CD4-positive, alpha-beta T cell (primary cell): ENCODE measurements around the gene SPDL1. TPM values are rescaled to one million over a fixed set of nuclear protein-coding genes. Genes with fewer than 3 reads are reported as not detected.

Experiments
- ATAC-seq: fragments of 200-7000 bp; cut with Tn5 transposase; one replicate; pipeline ENCODE4 v1.10.0; 2022; ENCODE audit warnings: mild to moderate bottlenecking; ENCODE audit not compliant: poor library complexity
- CTCF ChIA-PET: fragments of 350-600 bp; sonication (Branson Sonifier 250); formaldehyde crosslinking; loops from one replicate; lab custom pipeline; 2021; ENCODE audit warnings: antibody characterized with exemption, inconsistent platforms; lab: Charles Lee
- POLR2A ChIA-PET: fragments of 350-600 bp; sonication (Branson Sonifier 250); formaldehyde crosslinking; loops from one replicate; lab custom pipeline; 2021; ENCODE audit warnings: antibody characterized with exemption, inconsistent platforms; lab: Charles Lee
- DNase-seq, 14 experiments: peaks; one replicate each; pipeline ENCODE4 v3.0.0-alpha.2; 2013 to 2020; ENCODE audit warnings: mixed read lengths in 2 of 14
- H3K27ac ChIP-seq, 2 donors: one replicate each; pipeline versions ENCODE4 v1.5.1 to v1.7.0; 2013; ENCODE audit warnings: low read length in 2 of 2, low read depth in 1 of 2, mild to moderate bottlenecking in 1 of 2
- H3K27me3 ChIP-seq, 2 experiments: 1 replicate in 1 of 2; 2 replicates in 1 of 2; pipeline versions ENCODE4 v1.6.1 to v1.7.0; 2013; ENCODE audit warnings: low read length in 2 of 2, control low read depth in 1 of 2, mild to moderate bottlenecking in 1 of 2, moderate library complexity in 1 of 2; ENCODE audit not compliant: insufficient read depth in 2 of 2, control insufficient read depth in 1 of 2
- H3K36me3 ChIP-seq: one replicate; pipeline ENCODE4 v1.6.1; 2013; ENCODE audit warnings: low read length, control low read depth; ENCODE audit not compliant: insufficient read depth
- H3K4me1 ChIP-seq: one replicate; pipeline ENCODE4 v1.6.1; 2013; ENCODE audit warnings: low read length, control low read depth; ENCODE audit not compliant: insufficient read depth
- H3K4me3 ChIP-seq: one replicate; pipeline ENCODE4 v1.5.1; 2013; ENCODE audit warnings: mild to moderate bottlenecking, low read length, moderate library complexity
- H3K9me3 ChIP-seq, 2 experiments: 1 replicate in 1 of 2; 2 replicates in 1 of 2; pipeline versions ENCODE4 v1.6.1 to v1.7.0; 2013; ENCODE audit warnings: low read length in 2 of 2, mild to moderate bottlenecking in 2 of 2, control low read depth in 1 of 2, moderate library complexity in 1 of 2; ENCODE audit not compliant: control insufficient read depth in 1 of 2, insufficient read depth in 1 of 2
- H3K27ac Mint-ChIP-seq: one replicate; pipeline ENCODE4 v1.8.0; 2020; ENCODE audit warnings: mixed read lengths
- H3K27me3 Mint-ChIP-seq: one replicate; pipeline ENCODE4 v1.8.0; 2021; ENCODE audit warnings: mixed read lengths
- H3K36me3 Mint-ChIP-seq: one replicate; pipeline ENCODE4 v1.8.0; 2021; ENCODE audit warnings: low read depth, mixed read lengths
- H3K4me1 Mint-ChIP-seq: one replicate; pipeline ENCODE4 v1.8.0; 2021; ENCODE audit warnings: low read depth, mixed read lengths
- H3K4me3 Mint-ChIP-seq: one replicate; pipeline ENCODE4 v1.8.0; 2020; ENCODE audit warnings: mild to moderate bottlenecking, mixed read lengths
- H3K9me3 Mint-ChIP-seq: one replicate; pipeline ENCODE4 v1.8.0; 2020; ENCODE audit warnings: mixed read lengths
- CTCF ChIP-seq: fragments of 200-600 bp; IDR thresholded peaks from one replicate; pipeline ENCODE4 v1.8.0; 2022; ENCODE audit warnings: antibody characterized with exemption, mild to moderate bottlenecking
- intact Hi-C, 2 experiments: fragments of 100-400 bp; cut with DNase I in 1 of 2; cut with micrococcal nuclease in 1 of 2; formaldehyde crosslinking; loops; one replicate each; pipeline versions ENCODE4 v1.15.1 to v1.9.0; 2023 to 2025; cut with DNase I, micrococcal nuclease
- polyA plus RNA-seq, 2 donors: library from polyadenylated mRNA; unstranded; fragments of 120-200 nt; gene quantifications; one replicate each; pipeline ENCODE4 v1.2.1, GENCODE V29; 2013
- total RNA-seq, 174 experiments: library from RNA in 2 of 174; stranded (reverse) in 2 of 174; gene quantifications; one replicate each; pipeline ENCODE4 v1.2.3 and lab custom pipeline; 2021 to 2026

The SPDL1 gene
- total RNA-seq (1 to 10 TPM; 4.3 to 5.6 TPM), total RNA-seq (lab: John Stamatoyannopoulos, UW) (5.1 to 78.5 (median 13.8) reads per million in 172 experiments)
- polyA plus RNA-seq (2013, experiment 1 of 2), result 10.1 TPM
- polyA plus RNA-seq (2013, experiment 2 of 2), result 11.2 TPM

- ATAC-seq, result peak; percentile 96
- Histone ChIP-seq H3K27me3 (no peaks in the 10 kb centered on the region), H3K9me3 (no peaks in the 10 kb centered on the region), H3K36me3 (no peaks in the 10 kb centered on the region), H3K4me1 (peaks cover 6% of the 10 kb centered on the region), H3K4me3 (peak within 1 kb of the TSS; percentile 76), H3K27ac (peak within 1 kb of the TSS; percentile 43 to 65)
- Mint-ChIP-seq H3K27me3 (no peaks in the 10 kb centered on the region), H3K4me3 (peak within 1 kb of the TSS; percentile 100), H3K9me3 (no peaks in the 10 kb centered on the region), H3K27ac (peak within 1 kb of the TSS; percentile 88), H3K4me1 (peaks cover 47% of the 10 kb centered on the region), H3K36me3 (peaks cover 13% of the 10 kb centered on the region)
- intact Hi-C loops, result loop anchor here (1.0 to 10.0 kb wide), 7 partner anchors 54 to 1316 kb away; partner anchors contain the start of genes DOCK2 (in 1 of the 2), PANK3 (in 1 of the 2) and RARS1 (in 1 of the 2)
- CTCF ChIA-PET, result interaction anchor here (0.7 kb wide), 1 partner anchor 342 kb away, joined by 3 read pairs; no protein-coding TSS in a partner anchor
- no peak for TF ChIP-seq CTCF
- POLR2A ChIA-PET, result interaction anchor here (0.7 to 1.8 kb wide), 5 partner anchors 8 to 1291 kb away, joined by 3 to 36 read pairs (median 3); partner anchors contain the start of genes DOCK2 and PANK3
- peak; percentile 89 to 98 (median 91) for DNase-seq
Observed at GRCh38 chr5:169583424-169584220, at the start of gene SPDL1. Gene SPDL1, plus strand, starts transcription at chr5:169583773. Its CDS starts 4,644 bp downstream, at chr5:169588417.

GRCh38 chr5:169534311-169534880, 49.2 kb upstream of the SPDL1 start:
- CTCF ChIA-PET, result no interaction called here
- no peak overlapping the region for H3K4me3 ChIP-seq
- DNase-seq, result no peak
- no peaks in the 10 kb centered on the region for H3K4me1 ChIP-seq
- Mint-ChIP-seq H3K27ac (no peak overlapping the region), H3K27me3 (peaks cover 48% of the 10 kb centered on the region), H3K9me3 (no peaks in the 10 kb centered on the region), H3K36me3 (no peaks in the 10 kb centered on the region), H3K4me1 (no peaks in the 10 kb centered on the region), H3K4me3 (no peak overlapping the region)
- POLR2A ChIA-PET, result interaction anchor here (0.6 kb wide), 1 partner anchor 63 kb away, joined by 3 read pairs; no protein-coding TSS in a partner anchor
- no peak for TF ChIP-seq CTCF
- no peak overlapping the region for H3K27ac ChIP-seq
- H3K9me3 ChIP-seq, result no peaks in the 10 kb centered on the region
- peaks cover 0 to 7% of the 10 kb centered on the region in 2 experiments for H3K27me3 ChIP-seq
- ATAC-seq, result no peak
- intact Hi-C loops, result no loop called here
- no peaks in the 10 kb centered on the region for H3K36me3 ChIP-seq

- peaks cover 42% of the 10 kb centered on the region for H3K27me3 Mint-ChIP-seq
- Histone ChIP-seq H3K4me1 (no peaks in the 10 kb centered on the region), H3K36me3 (no peaks in the 10 kb centered on the region), H3K27me3 (peaks cover 0 to 3% of the 10 kb centered on the region in 2 experiments), H3K9me3 (no peaks in the 10 kb centered on the region), H3K4me3 (no peak overlapping the region), H3K27ac (no peak overlapping the region)
- no peaks in the 10 kb centered on the region for H3K4me1 Mint-ChIP-seq
- CTCF ChIA-PET, result no interaction called here
- no peak overlapping the region for H3K27ac Mint-ChIP-seq
- POLR2A ChIA-PET, result interaction anchor here (0.6 kb wide), 1 partner anchor 63 kb away, joined by 3 read pairs; no protein-coding TSS in a partner anchor
- no peak overlapping the region for H3K4me3 Mint-ChIP-seq
- no peak for ATAC-seq
- no peak for TF ChIP-seq CTCF
- no peaks in the 10 kb centered on the region for H3K9me3 Mint-ChIP-seq
- intact Hi-C loops, result no loop called here
- H3K36me3 Mint-ChIP-seq, result no peaks in the 10 kb centered on the region
- no peak for DNase-seq
Observed at GRCh38 chr5:169534939-169535338, 48.6 kb upstream of the SPDL1 start.
